Measurements from ENCODE around the gene EML4.

EML4 gene

GRCh38 chr2:42331569-42332284, 162.6 kb downstream of the EML4 start:
- Histone ChIP-seq H3K4me3 (replicated peaks; ENCODE audit: insufficient read depth, low read length) (no peak overlapping the region), H3K27ac (replicated peaks) (no peak overlapping the region), H3K27me3 (ENCODE audit: insufficient read depth, poor library complexity, severe bottlenecking) (no peaks in the 10 kb centered on the region)
- TF ChIP-seq REST (IDR thresholded peaks at IDR 0.05; ENCODE audit: insufficient replicate concordance, low read depth) (no peak), GABPA (IDR thresholded peaks at IDR 0.05; ENCODE audit: low read depth) (no peak), POLR2AphosphoS5 (IDR thresholded peaks at IDR 0.05; ENCODE audit: low read depth) (no peak), SPI1 (IDR thresholded peaks at IDR 0.05; ENCODE audit: borderline replicate concordance, low read depth) (no peak), CTCF (IDR thresholded peaks at IDR 0.05; ENCODE audit: insufficient read depth, low read length) (no peak)
- DNase-seq (ENCODE audit: low read depth in 1 of 2, low spot score in 1 of 2): no peak

GRCh38 chr2:42332575-42332974, 163.4 kb downstream of the EML4 start:
- no peak for DNase-seq (ENCODE audit: low read depth in 1 of 2, low spot score in 1 of 2)
- no peak overlapping the region for H3K27ac ChIP-seq (replicated peaks)
- no peaks in the 10 kb centered on the region for H3K27me3 ChIP-seq (ENCODE audit: insufficient read depth, poor library complexity, severe bottlenecking)
- no peak for TF ChIP-seq POLR2AphosphoS5 (IDR thresholded peaks at IDR 0.05; ENCODE audit: low read depth)
- no peak for TF ChIP-seq SPI1 (IDR thresholded peaks at IDR 0.05; ENCODE audit: borderline replicate concordance, low read depth)
- no peak for TF ChIP-seq GABPA (IDR thresholded peaks at IDR 0.05; ENCODE audit: low read depth)
- TF ChIP-seq REST (IDR thresholded peaks at IDR 0.05; ENCODE audit: insufficient replicate concordance, low read depth): no peak
- TF ChIP-seq CTCF (IDR thresholded peaks at IDR 0.05; ENCODE audit: insufficient read depth, low read length): no peak
- no peak overlapping the region for H3K4me3 ChIP-seq (replicated peaks; ENCODE audit: insufficient read depth, low read length)

- Histone ChIP-seq H3K27me3 (ENCODE audit: insufficient read depth, poor library complexity, severe bottlenecking) (no peaks in the 10 kb centered on the region), H3K4me3 (replicated peaks; ENCODE audit: insufficient read depth, low read length) (no peak overlapping the region), H3K27ac (replicated peaks) (no peak overlapping the region)
- DNase-seq (ENCODE audit: low read depth in 1 of 2, low spot score in 1 of 2): no peak
- TF ChIP-seq GABPA (IDR thresholded peaks at IDR 0.05; ENCODE audit: low read depth) (no peak), SPI1 (IDR thresholded peaks at IDR 0.05; ENCODE audit: borderline replicate concordance, low read depth) (no peak), CTCF (IDR thresholded peaks at IDR 0.05; ENCODE audit: insufficient read depth, low read length) (no peak), REST (IDR thresholded peaks at IDR 0.05; ENCODE audit: insufficient replicate concordance, low read depth) (no peak), POLR2AphosphoS5 (IDR thresholded peaks at IDR 0.05; ENCODE audit: low read depth) (no peak)
Measured at GRCh38 chr2:42333579-42333978, 164.4 kb downstream of the EML4 start.
